ENCODE data around the gene SYN1.

DNA sequence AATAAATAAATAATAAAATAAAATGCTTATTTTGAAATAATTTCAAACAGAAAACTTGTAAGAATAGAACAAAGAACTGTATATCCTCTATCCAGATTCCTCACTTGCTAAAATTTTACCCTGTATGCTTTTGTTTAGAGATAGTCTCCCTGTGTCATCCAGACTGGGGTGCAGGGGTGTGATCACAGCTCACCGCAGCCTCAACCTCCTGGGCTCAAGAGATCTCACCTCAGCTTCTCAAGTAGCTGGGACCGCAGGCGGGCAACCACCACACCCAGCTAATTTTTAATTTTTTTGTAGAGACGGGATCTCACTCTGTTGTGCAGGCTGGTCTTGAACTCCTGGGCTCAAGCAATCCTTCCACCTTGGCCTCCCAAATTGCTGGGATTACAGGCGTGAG is 76.2 kb downstream of the SYN1 start:
- TF ChIP-seq CEBPB (IDR thresholded peaks at IDR 0.05) (no peak), POLR2A (IDR thresholded peaks at IDR 0.05; ENCODE audit: low read length) (no peak), EP300 (IDR thresholded peaks at IDR 0.05) (no peak), BHLHE40 (IDR thresholded peaks at IDR 0.05; ENCODE audit: low read depth, low read length) (no peak), POLR2AphosphoS2 (conservative IDR thresholded peaks at IDR 0.05; ENCODE audit: low read length) (no peak), SREBF2 (IDR thresholded peaks at IDR 0.05) (no peak), KDM1A (IDR thresholded peaks at IDR 0.05; ENCODE audit: low read depth) (no peak), FOSL2 (IDR thresholded peaks at IDR 0.05) (no peak), FOSL2 (CRISPR knock-in tag; IDR thresholded peaks at IDR 0.05) (no peak), RFX5 (IDR thresholded peaks at IDR 0.05) (no peak)
- TF ChIP-seq, protein P1, sequence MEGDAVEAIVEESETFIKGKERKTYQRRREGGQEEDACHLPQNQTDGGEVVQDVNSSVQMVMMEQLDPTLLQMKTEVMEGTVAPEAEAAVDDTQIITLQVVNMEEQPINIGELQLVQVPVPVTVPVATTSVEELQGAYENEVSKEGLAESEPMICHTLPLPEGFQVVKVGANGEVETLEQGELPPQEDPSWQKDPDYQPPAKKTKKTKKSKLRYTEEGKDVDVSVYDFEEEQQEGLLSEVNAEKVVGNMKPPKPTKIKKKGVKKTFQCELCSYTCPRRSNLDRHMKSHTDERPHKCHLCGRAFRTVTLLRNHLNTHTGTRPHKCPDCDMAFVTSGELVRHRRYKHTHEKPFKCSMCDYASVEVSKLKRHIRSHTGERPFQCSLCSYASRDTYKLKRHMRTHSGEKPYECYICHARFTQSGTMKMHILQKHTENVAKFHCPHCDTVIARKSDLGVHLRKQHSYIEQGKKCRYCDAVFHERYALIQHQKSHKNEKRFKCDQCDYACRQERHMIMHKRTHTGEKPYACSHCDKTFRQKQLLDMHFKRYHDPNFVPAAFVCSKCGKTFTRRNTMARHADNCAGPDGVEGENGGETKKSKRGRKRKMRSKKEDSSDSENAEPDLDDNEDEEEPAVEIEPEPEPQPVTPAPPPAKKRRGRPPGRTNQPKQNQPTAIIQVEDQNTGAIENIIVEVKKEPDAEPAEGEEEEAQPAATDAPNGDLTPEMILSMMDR (IDR thresholded peaks at IDR 0.05): no peak
- TF ChIP-seq, protein P2, sequence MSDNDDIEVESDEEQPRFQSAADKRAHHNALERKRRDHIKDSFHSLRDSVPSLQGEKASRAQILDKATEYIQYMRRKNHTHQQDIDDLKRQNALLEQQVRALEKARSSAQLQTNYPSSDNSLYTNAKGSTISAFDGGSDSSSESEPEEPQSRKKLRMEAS (IDR thresholded peaks at IDR 0.05): no peak
- TF ChIP-seq, protein P3, sequence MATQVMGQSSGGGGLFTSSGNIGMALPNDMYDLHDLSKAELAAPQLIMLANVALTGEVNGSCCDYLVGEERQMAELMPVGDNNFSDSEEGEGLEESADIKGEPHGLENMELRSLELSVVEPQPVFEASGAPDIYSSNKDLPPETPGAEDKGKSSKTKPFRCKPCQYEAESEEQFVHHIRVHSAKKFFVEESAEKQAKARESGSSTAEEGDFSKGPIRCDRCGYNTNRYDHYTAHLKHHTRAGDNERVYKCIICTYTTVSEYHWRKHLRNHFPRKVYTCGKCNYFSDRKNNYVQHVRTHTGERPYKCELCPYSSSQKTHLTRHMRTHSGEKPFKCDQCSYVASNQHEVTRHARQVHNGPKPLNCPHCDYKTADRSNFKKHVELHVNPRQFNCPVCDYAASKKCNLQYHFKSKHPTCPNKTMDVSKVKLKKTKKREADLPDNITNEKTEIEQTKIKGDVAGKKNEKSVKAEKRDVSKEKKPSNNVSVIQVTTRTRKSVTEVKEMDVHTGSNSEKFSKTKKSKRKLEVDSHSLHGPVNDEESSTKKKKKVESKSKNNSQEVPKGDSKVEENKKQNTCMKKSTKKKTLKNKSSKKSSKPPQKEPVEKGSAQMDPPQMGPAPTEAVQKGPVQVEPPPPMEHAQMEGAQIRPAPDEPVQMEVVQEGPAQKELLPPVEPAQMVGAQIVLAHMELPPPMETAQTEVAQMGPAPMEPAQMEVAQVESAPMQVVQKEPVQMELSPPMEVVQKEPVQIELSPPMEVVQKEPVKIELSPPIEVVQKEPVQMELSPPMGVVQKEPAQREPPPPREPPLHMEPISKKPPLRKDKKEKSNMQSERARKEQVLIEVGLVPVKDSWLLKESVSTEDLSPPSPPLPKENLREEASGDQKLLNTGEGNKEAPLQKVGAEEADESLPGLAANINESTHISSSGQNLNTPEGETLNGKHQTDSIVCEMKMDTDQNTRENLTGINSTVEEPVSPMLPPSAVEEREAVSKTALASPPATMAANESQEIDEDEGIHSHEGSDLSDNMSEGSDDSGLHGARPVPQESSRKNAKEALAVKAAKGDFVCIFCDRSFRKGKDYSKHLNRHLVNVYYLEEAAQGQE (IDR thresholded peaks at IDR 0.05): no peak
- TF ChIP-seq, protein P4, sequence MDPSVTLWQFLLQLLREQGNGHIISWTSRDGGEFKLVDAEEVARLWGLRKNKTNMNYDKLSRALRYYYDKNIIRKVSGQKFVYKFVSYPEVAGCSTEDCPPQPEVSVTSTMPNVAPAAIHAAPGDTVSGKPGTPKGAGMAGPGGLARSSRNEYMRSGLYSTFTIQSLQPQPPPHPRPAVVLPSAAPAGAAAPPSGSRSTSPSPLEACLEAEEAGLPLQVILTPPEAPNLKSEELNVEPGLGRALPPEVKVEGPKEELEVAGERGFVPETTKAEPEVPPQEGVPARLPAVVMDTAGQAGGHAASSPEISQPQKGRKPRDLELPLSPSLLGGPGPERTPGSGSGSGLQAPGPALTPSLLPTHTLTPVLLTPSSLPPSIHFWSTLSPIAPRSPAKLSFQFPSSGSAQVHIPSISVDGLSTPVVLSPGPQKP (IDR thresholded peaks at IDR 0.05; ENCODE audit: low read depth, low read length): no peak

Data from A549 (cell line).